SK-N-DZ (cell line): Measurements from ENCODE around the gene MYPOP. TPM values are rescaled to one million over a fixed set of nuclear protein-coding genes. Genes with fewer than 3 reads are reported as not detected.

ENCODE experiments used
- DNase-seq: peaks from one replicate; pipeline ENCODE4 v3.0.0-alpha.2; 2015; ENCODE audit warnings: low spot score
- polyA plus RNA-seq, 2 experiments: library from polyadenylated mRNA; depleted of rRNA; stranded (reverse); fragments of >200 nt; gene quantifications; 2 replicates each; pipeline ENCODE4 v1.2.3, GENCODE V29; 2014

The MYPOP gene
- polyA plus RNA-seq (2014; cell fraction: cytosol; rRNA removed), result 0.79 and 1.1 TPM in 2 replicates
- polyA plus RNA-seq (2014; cell fraction: nucleus; rRNA removed), result 0.52 and 0.67 TPM in 2 replicates

- no peak for DNase-seq
Measured at GRCh38 chr19:45901912-45902650, at the start of gene MYPOP. MYPOP (minus strand) TSS chr19:45902613; CDS start chr19:45901773, 840 bp downstream.

- DNase-seq, result no peak
Measured at GRCh38 chr19:45947926-45948325, 45.5 kb upstream of the MYPOP start.

GRCh38 chr19:45940515-45940805, 38.0 kb upstream of the MYPOP start:
- no peak for DNase-seq

DNA sequence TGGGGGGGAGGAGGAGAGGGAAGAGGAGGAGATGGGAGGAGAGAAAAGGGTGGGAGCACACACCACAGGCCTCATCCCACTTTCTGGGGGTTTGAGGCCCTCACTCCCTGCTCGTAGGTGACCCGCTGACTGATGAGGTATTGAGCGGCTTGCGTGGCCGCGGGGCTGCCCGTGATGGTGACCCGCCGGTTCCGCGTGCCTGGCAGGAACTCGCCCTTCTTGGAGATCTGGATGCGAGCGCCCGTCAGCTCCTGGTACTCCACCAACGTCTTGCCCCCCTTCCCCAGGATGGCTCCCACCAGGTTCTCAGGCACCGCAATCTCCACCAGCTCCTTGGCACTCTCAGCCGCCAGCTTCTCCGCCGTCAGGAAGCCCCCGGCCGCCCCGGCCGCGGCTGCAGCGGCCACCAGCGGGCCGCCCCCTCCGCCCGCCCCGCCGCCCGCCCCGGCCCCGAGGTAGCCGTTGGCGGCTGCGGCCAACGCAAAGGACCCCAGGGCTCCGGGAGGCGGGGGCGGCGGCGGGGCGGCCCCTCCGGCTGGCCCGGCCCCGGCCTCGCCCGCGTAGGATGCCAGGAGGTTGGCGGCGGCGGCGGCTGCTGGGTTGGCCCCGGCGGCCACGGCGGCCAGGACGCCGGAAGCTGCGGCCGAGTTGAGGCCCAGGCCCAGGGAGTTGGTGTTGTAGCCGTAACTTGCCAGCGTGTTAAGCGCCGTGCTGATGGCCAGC, 37.5 kb upstream of the MYPOP start:
- no peak for DNase-seq

DNA sequence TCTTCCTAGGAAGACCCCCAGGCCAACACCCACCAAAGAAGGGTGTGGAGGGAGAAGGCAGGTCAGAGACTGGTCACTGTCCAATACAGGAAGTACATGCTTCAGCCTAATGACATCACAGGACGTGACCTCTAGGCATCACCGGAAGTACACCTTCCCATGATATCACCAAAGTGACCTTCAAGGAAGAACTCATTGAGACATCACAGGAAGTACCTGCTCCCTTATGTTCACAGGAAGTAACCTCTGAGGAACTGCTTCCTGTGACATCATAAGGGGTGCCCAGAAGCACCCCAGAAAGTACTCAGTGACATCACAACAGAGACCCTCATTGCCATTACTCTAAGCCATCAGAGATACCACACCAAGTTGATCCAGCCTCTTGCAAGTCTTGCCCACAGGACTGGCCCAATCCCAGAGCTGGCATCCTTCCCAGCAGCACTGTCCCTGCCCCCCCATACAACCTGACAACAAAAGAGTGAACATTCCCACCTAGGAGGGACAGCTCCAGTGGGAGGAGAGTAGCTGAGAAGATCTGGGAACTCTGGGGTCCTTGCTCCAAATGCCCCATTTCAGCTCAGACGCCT, 36.4 kb upstream of the MYPOP start:
- no peak for DNase-seq

GRCh38 chr19:45935267-45935666, 32.9 kb upstream of the MYPOP start:
- DNase-seq, result no peak

GRCh38 chr19:45934551-45935230, 32.3 kb upstream of the MYPOP start:
- no peak for DNase-seq

DNA sequence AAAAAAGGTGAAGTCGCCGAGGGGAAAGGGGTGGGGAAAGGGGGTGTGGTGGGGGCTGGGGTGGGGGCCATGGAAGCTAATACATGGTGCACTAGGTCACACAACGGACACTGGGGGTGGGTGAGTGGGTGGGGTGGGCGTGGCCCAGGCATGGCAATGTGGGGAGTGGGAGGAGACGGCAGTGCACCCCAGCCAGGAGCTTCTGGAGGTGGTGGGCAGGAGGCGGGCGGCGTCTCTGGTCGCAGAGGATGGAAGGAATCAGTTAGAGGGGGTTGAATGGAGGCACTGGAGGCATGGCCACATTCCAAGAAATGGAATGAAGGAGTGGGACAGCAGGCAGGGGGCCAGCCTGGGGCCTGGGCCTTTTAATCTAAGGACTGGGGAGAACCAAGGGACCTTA, 31.3 kb upstream of the MYPOP start:
- no peak for DNase-seq

- DNase-seq, result no peak
Measured at GRCh38 chr19:45931055-45931454, 28.6 kb upstream of the MYPOP start.

DNA sequence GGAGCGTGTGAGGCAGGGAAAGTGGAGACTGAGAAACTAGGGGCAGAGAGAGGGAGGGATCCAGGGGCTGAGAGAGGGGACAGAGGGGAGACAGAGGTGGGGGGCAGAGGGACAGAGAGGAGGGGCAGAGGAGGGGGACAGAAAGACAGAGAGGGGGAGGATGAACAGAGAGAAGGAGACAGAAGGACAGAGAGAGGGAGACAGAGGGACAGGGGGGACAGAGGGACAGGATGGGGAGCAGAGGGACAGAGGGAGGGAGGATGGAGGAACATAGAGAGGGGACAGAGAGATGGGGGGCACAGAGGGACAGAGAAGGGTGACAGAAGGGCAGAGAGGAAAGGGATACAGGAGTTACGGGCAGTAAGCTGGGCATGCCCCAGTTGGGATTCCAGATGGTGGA, 26.8 kb upstream of the MYPOP start:
- no peak for DNase-seq

- peak; percentile 93 for DNase-seq
Measured at GRCh38 chr19:45927565-45928261, 25.3 kb upstream of the MYPOP start.

- DNase-seq, result no peak
Measured at GRCh38 chr19:45924891-45925447, 22.6 kb upstream of the MYPOP start.

- DNase-seq, result peak; percentile 27
Measured at GRCh38 chr19:45922281-45922680, 19.9 kb upstream of the MYPOP start.

DNA sequence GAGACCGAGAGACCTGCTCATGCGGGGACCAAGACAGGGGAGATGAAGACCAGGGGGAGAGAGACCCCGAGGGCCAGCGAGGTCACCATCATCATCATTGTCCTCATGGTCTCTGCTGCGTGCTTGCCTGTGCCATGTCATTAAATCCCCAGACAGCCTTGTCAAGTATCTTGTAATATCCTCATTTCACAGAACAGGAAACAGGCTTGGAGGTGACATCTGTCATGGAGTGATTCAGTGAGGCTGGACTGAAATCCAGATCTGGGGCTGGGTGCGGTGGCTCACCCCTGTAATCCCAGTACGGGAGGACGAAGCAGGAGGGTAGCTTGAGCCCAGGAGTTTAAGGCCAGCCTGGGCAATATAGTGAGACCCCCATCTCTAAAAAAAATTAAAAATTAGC, 18.0 kb upstream of the MYPOP start:
- no peak for DNase-seq

GRCh38 chr19:45919678-45920077, 17.3 kb upstream of the MYPOP start:
- no peak for DNase-seq

GRCh38 chr19:45918721-45919120, 16.3 kb upstream of the MYPOP start:
- no peak for DNase-seq

DNA sequence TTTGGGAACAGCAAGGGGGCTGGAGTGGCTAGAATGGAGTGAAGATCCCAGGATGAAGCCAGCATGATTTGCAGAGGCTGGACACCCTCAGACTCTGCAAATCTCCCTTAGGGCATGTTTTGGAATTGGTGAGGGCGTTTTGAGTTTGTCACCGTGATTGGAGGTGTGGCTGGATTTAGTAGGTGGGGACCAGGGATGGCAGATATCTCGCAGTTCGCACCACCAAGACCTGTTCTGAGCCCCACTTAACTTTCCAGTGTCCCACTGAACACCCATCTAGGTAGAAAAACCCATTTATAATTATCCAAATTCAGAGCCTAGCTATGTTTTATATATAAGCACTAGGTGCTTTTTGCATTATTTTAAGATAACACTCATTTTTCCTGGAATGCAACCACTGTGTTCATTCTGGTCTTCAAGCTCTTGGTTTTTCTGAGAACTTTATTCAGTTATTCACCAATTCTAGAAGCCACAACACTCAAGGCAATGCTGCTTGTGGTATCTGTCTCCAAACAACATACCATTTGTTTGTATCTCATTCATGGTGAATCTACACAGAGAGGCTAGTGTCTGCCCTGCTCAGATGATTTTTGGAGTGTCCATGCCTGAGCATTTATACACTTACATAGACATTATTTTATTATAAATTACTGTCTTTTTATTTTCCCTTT, 15.1 kb upstream of the MYPOP start:
- no peak for DNase-seq

DNA sequence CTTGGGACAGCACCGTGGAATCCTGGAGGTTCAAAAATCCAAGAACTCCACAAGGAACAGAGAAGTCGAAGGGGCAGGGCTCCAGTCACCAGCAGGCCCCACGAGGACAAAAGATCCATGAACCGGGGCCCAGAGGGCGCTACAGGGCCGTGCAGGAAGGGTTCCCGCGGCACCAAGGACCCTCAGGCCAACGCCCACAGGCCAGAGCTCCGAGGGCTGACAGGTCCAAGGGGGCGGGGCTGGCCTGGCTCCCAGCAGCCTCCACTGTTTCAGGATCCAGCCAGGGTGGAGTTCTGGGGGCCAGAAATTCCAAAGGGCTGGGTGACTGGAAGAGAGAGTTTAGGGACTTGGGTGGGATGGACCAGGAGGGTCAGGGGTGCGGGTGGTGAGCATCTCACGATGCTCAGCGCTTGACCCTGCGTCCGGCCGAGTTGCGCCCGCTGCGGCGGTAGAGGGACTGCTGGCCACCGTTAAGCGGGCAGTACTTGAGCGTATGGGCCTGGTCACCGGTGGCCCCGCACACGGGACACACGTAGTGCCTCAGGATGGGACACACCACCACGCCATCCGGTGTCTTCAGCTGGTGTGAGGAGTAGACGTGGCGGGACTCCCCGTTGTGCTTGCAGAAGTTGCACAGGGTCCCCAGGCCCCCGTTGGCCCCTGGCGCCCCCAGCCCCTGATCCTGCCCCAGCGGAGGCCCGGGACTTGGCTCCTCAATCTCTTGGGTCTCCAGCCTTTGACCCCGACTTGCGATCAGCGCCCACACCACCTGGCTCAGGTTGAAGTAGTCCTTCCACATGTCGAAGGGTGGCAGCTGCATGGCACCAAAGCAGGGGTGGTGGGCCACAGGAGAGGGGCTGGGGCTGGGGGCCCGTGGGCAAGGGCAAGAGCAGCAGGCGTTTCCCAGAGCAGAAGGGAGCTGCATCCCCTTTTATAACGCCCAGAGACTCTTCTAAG, 11.7 kb upstream of the MYPOP start, which contains the start of gene NANOS2:
Gene NANOS2, minus strand, starts transcription at position 905 of the 957 bp plus-strand sequence. Its CDS starts 85 bp downstream, at position 820.
- DNase-seq, result peak; percentile 53

- DNase-seq, result no peak
Measured at GRCh38 chr19:45911291-45911690, 8.9 kb upstream of the MYPOP start.
